Kidney epithelial cell (primary cell): ENCODE measurements around the gene FABP2. TPM values are rescaled to one million over a fixed set of nuclear protein-coding genes. Genes with fewer than 3 reads are reported as not detected.

Source experiments
- DNase-seq: peaks from one replicate; pipeline ENCODE4 v3.0.0-alpha.2; 2010; ENCODE audit warnings: low read depth
- H3K27me3 ChIP-seq: 2 replicates; pipeline ENCODE4 v1.6.0; 2011; ENCODE audit warnings: low read length; ENCODE audit not compliant: control insufficient read depth, insufficient read depth
- H3K36me3 ChIP-seq: 2 replicates; pipeline ENCODE4 v1.5.1; 2011; ENCODE audit warnings: low read length; ENCODE audit not compliant: control insufficient read depth, insufficient read depth
- H3K4me3 ChIP-seq: 2 replicates; pipeline ENCODE4 v1.5.1; 2011; ENCODE audit warnings: low read depth, mild to moderate bottlenecking, control low read depth, low read length
- total RNA-seq: library from RNA; depleted of rRNA; stranded (reverse); fragments of >200 nt; gene quantifications from 2 replicates; pipeline ENCODE4 v1.2.3, GENCODE V29; 2015
- TF ChIP-seq, protein P1 (sequence below): IDR thresholded peaks from 2 replicates; pipeline ENCODE4 v1.5.1; 2011; ENCODE audit warnings: mild to moderate bottlenecking, moderate library complexity, low read length, control low read depth, inconsistent platforms; ENCODE audit not compliant: insufficient read depth, poor library complexity, severe bottlenecking

The FABP2 gene
- total RNA-seq, 1 donor from 2014 or later: not detected

DNA sequence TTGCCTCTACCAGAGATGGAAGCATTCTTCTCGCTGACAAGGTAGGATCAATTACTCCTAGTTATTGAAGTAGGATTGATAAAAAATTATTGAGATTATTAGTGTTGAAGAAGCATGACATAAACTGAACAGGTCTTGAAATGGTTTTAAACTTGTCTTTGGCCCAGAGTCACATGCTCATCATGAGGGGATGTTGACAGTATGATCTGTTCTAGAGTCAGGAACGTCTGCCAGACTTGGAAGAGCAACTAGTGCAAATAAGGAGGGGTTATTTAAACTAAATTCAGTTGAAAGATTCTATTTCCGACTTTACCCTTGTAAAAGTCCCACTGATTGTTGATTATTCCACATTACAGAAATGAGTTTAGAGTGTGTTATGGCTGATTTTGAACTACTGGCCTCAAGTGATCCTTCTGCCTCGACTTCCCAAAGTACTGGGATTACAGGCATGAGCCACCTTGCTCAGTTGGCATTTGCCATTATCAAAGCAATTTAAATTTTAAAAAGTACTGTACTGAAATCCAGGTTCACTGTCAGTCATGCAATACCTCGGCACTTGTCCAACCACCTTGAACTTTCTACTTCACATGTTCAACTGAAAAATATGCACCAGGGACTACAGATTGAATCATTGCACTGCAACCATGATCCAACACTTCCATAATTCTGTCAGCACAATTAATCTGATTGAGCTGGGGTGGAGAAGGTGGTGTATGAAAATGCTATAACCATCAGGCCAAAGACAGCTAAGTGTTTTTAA lies 19.7 kb downstream of the FABP2 start:
- TF ChIP-seq, protein P1, sequence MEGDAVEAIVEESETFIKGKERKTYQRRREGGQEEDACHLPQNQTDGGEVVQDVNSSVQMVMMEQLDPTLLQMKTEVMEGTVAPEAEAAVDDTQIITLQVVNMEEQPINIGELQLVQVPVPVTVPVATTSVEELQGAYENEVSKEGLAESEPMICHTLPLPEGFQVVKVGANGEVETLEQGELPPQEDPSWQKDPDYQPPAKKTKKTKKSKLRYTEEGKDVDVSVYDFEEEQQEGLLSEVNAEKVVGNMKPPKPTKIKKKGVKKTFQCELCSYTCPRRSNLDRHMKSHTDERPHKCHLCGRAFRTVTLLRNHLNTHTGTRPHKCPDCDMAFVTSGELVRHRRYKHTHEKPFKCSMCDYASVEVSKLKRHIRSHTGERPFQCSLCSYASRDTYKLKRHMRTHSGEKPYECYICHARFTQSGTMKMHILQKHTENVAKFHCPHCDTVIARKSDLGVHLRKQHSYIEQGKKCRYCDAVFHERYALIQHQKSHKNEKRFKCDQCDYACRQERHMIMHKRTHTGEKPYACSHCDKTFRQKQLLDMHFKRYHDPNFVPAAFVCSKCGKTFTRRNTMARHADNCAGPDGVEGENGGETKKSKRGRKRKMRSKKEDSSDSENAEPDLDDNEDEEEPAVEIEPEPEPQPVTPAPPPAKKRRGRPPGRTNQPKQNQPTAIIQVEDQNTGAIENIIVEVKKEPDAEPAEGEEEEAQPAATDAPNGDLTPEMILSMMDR: no peak

GRCh38 chr4:119300101-119300978 lies 21.6 kb downstream of the FABP2 start:
- H3K4me3 ChIP-seq: peak overlapping the region; percentile 56
- no peaks in the 10 kb centered on the region for H3K36me3 ChIP-seq
- TF ChIP-seq, protein P1: peak; percentile 8
- no peaks in the 10 kb centered on the region for H3K27me3 ChIP-seq
- DNase-seq: peak; percentile 77

More for the DNA sequence above, 19.7 kb downstream of the FABP2 start:
- no peaks in the 10 kb centered on the region for H3K27me3 ChIP-seq
- no peak overlapping the region for H3K4me3 ChIP-seq
- no peaks in the 10 kb centered on the region for H3K36me3 ChIP-seq
- no peak for DNase-seq

- Histone ChIP-seq H3K27me3 (no peaks in the 10 kb centered on the region), H3K4me3 (peak overlapping the region; percentile 56), H3K36me3 (no peaks in the 10 kb centered on the region)
- TF ChIP-seq, protein P1: no peak
- no peak for DNase-seq
These were observed 22.2 kb downstream of the FABP2 start for GRCh38 chr4:119299741-119300100.

DNA sequence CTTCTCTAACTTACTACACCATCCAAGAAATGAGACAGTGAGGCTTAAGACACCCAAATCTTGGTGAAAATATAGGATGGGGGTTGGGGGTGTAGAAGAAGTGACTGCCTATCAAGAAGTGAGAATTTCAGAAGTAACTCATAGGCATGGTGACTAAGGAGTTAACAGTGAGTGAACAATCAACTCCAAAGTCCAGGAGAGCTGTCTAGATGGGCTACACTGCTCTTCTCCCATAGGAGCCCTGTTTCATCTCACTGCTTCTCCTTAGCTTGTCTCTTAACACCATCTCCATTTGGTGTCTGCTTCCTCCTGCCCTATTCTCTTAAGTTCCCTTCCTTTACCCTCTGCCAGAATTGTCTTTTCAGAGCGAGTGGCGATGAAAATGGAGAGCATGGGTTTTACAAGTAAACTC lies 22.7 kb downstream of the FABP2 start:
- H3K27me3 ChIP-seq: no peaks in the 10 kb centered on the region

DNA sequence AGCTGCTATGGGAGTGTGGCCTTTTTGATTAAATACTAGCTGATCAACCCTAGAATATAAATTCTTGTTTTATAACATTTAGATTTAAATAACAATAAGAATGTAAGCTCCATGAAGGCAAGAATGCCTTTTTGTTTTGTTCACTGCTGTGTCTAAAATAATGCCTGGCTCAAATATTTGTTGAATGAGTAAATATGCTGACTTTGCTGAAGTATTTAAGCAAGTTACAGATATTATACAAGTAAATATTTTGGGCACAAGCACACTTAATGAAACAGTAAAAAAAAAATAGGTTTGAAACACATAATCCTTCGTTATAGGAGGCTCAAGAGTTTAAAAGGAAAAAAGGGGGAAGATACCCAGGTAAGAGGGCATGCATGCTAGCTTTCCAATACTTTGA lies 24.1 kb downstream of the FABP2 start:
- H3K4me3 ChIP-seq: no peak overlapping the region
- TF ChIP-seq, protein P1: no peak

More for the DNA sequence above, 22.7 kb downstream of the FABP2 start:
- H3K36me3 ChIP-seq: no peaks in the 10 kb centered on the region
- TF ChIP-seq, protein P1: no peak
- H3K4me3 ChIP-seq: peak overlapping the region; percentile 56
- DNase-seq: no peak

More for the DNA sequence above, 24.1 kb downstream of the FABP2 start:
- DNase-seq: no peak
- no peaks in the 10 kb centered on the region for H3K27me3 ChIP-seq
- H3K36me3 ChIP-seq: no peaks in the 10 kb centered on the region
